ENCODE measurements around the gene ANKRD12. TPM values are rescaled to one million over a fixed set of nuclear protein-coding genes. Genes with fewer than 3 reads are reported as not detected.

Gene ANKRD12
- total and polyA plus RNA-seq, 7 experiments from 2014 or later, result 48.7 to 274 (median 154) TPM

DNA sequence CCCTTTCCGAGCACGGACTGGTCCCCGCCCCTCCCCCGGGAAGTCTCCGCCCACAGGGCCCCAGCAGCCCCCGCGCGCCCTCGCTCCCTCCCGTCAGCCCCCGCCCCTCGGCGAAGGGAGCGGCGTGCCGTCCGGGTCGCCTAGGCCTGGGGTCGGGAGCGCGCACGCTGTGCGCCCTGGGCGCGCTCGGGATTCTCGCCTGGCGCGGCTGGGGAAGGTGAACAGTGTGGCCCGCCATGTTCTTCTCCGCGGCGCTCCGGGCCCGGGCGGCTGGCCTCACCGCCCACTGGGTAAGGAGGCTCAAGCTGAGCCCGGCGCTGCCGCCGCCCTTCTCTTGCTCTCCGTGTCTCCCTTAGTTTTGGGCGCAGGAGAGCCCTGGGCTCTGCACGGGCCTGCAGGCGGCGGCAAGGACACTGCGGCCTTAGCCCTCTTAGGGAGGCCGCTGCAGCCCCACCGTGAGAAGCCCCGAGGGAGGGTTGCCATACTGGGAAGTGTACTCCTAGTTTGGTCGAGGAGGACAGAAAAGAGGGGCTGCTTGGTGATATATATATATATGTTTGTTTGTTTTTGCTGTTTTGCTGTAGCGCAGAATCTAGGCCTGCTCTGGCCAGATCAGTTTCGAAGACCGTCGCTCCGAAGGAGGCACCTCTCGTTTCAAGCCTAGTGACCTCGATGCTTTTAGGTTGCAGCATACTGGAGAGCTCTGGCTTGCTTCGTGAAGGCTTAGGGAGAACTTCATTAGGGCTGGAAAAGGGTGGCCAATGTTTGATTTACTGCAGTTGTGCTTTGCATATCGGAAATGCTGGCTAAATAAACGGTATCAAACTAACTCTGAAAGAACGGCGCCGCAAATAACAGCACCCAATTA, 33.8 kb upstream of the ANKRD12 start, which contains the start of gene NDUFV2:
Gene NDUFV2 (plus strand): TSS at position 192 of the 868 bp plus-strand sequence. CDS start 45 bp downstream, at position 237.
- ChIA-PET POLR2A (interaction anchor here (0.8 to 8.5 kb wide), 19 partner anchors 9 to 811 kb away, joined by 3 to 228 read pairs (median 10); partner anchors contain the start of genes ANKRD12, TWSG1 and VAPA), CTCF (interaction anchor here (0.9 to 3.7 kb wide), 14 partner anchors 11 to 414 kb away, joined by 3 to 27 read pairs (median 5); partner anchors contain the start of gene ANKRD12)
- no peaks in the 10 kb centered on the region for H3K27me3 ChIP-seq (ENCODE audit: control insufficient read depth in 2 of 2, insufficient read depth in 2 of 2, low read length in 2 of 2)
- Mint-ChIP-seq H3K27me3 (no peaks in the 10 kb centered on the region), H3K27ac (peak within 1 kb of the TSS; percentile 90 to 98 (median 95)), H3K4me3 (peak within 1 kb of the TSS; percentile 79 to 98 (median 96)), H3K4me1 (peaks cover 46 to 61% (median 57%) of the 10 kb centered on the region in 7 donors), H3K36me3 (peaks cover 0 to 32% (median 5%) of the 10 kb centered on the region in 5 donors), H3K9me3 (no peaks in the 10 kb centered on the region)
- peak; percentile 93 to 99 (median 97) for DNase-seq
- H3K9me3 ChIP-seq (ENCODE audit: control insufficient read depth in 2 of 3, low read length in 3 of 3), result no peaks in the 10 kb centered on the region
- intact Hi-C loops (cut with micrococcal nuclease), result loop anchor here (1.0 to 10.0 kb wide), 14 partner anchors 8 to 811 kb away; partner anchors contain the start of genes ANKRD12 (in 2 of the 2), RALBP1 (in 2 of the 2), TWSG1 (in 2 of the 2) and MTCL1 (in 1 of the 2)
- peaks cover 40 to 48% of the 10 kb centered on the region in 2 donors for H3K4me1 ChIP-seq (ENCODE audit: control insufficient read depth in 2 of 2, insufficient read depth in 2 of 2, low read length in 2 of 2)
- peak within 1 kb of the TSS; percentile 82 for H3K27ac ChIP-seq (ENCODE audit: low read depth, low read length)
- peak within 1 kb of the TSS; percentile 81 for H3K4me3 ChIP-seq (ENCODE audit: low read length)
- no peaks in the 10 kb centered on the region for H3K36me3 ChIP-seq (ENCODE audit: control insufficient read depth in 2 of 3, insufficient read depth in 3 of 3, low read length in 3 of 3)
- peak; percentile 97 for ATAC-seq

GRCh38 chr18:9103376-9103873, 33.2 kb upstream of the ANKRD12 start:
- CTCF ChIA-PET, result interaction anchor here (0.7 to 3.7 kb wide), 15 partner anchors 11 to 414 kb away, joined by 3 to 27 read pairs (median 5); partner anchors contain the start of gene ANKRD12
- no peak for ATAC-seq
- POLR2A ChIA-PET, result interaction anchor here (0.8 to 8.5 kb wide), 16 partner anchors 10 to 810 kb away, joined by 3 to 228 read pairs (median 12); partner anchors contain the start of genes ANKRD12, TWSG1 and VAPA
- H3K9me3 Mint-ChIP-seq, result no peaks in the 10 kb centered on the region
- H3K27me3 Mint-ChIP-seq, result no peaks in the 10 kb centered on the region
- Histone ChIP-seq H3K27ac (ENCODE audit: low read depth, low read length) (peak overlapping the region; percentile 82), H3K9me3 (ENCODE audit: control insufficient read depth in 2 of 3, low read length in 3 of 3) (no peaks in the 10 kb centered on the region), H3K4me1 (ENCODE audit: control insufficient read depth in 2 of 2, insufficient read depth in 2 of 2, low read length in 2 of 2) (peaks cover 46 to 54% of the 10 kb centered on the region in 2 donors), H3K4me3 (ENCODE audit: low read length) (peak overlapping the region; percentile 81), H3K36me3 (ENCODE audit: control insufficient read depth in 2 of 3, insufficient read depth in 3 of 3, low read length in 3 of 3) (no peaks in the 10 kb centered on the region), H3K27me3 (ENCODE audit: control insufficient read depth in 2 of 2, insufficient read depth in 2 of 2, low read length in 2 of 2) (no peaks in the 10 kb centered on the region)
- DNase-seq, result peak in 4 of 9 donors; percentile 31 to 47 (median 34)
- peak overlapping the region; percentile 79 to 98 (median 96) for H3K4me3 Mint-ChIP-seq
- H3K36me3 Mint-ChIP-seq, result peaks cover 0 to 34% (median 5%) of the 10 kb centered on the region in 5 donors
- H3K27ac Mint-ChIP-seq, result peak overlapping the region; percentile 90 to 98 (median 95)
- peaks cover 48 to 68% (median 64%) of the 10 kb centered on the region in 7 donors for H3K4me1 Mint-ChIP-seq
- intact Hi-C loops (cut with micrococcal nuclease), result loop anchor here (1.0 to 10.0 kb wide), 7 partner anchors 14 to 511 kb away; partner anchors contain the start of genes MTCL1 (in 1 of the 2), PPP4R1 (in 1 of the 2) and RAB12 (in 1 of the 2)

GRCh38 chr18:9104244-9104901, 32.2 kb upstream of the ANKRD12 start:
- CTCF ChIA-PET, result interaction anchor here (0.7 to 3.7 kb wide), 10 partner anchors 13 to 450 kb away, joined by 3 to 27 read pairs (median 4); no protein-coding TSS in a partner anchor
- Mint-ChIP-seq H3K4me1 (peaks cover 51 to 77% (median 72%) of the 10 kb centered on the region in 7 donors), H3K9me3 (no peaks in the 10 kb centered on the region), H3K27me3 (no peaks in the 10 kb centered on the region), H3K4me3 (peak overlapping the region; percentile 79 to 98 (median 96)), H3K36me3 (peaks cover 0 to 36% (median 5%) of the 10 kb centered on the region in 5 donors), H3K27ac (peak overlapping the region; percentile 90 to 98 (median 95))
- Histone ChIP-seq H3K27me3 (ENCODE audit: control insufficient read depth in 2 of 2, insufficient read depth in 2 of 2, low read length in 2 of 2) (no peaks in the 10 kb centered on the region), H3K27ac (ENCODE audit: low read depth, low read length) (peak overlapping the region; percentile 82), H3K4me1 (ENCODE audit: control insufficient read depth in 2 of 2, insufficient read depth in 2 of 2, low read length in 2 of 2) (peaks cover 47 to 64% of the 10 kb centered on the region in 2 donors), H3K9me3 (ENCODE audit: control insufficient read depth in 2 of 3, low read length in 3 of 3) (no peaks in the 10 kb centered on the region), H3K36me3 (ENCODE audit: control insufficient read depth in 2 of 3, insufficient read depth in 3 of 3, low read length in 3 of 3) (no peaks in the 10 kb centered on the region), H3K4me3 (ENCODE audit: low read length) (peak overlapping the region; percentile 81)
- no peak for ATAC-seq
- no peak for DNase-seq
- intact Hi-C loops (cut with micrococcal nuclease), result loop anchor here (5.0 to 10.0 kb wide), 3 partner anchors 492 to 510 kb away; partner anchors contain the start of genes PPP4R1 (in 1 of the 2) and RAB12 (in 1 of the 2)
- POLR2A ChIA-PET, result interaction anchor here (1.1 to 8.5 kb wide), 10 partner anchors 11 to 43 kb away, joined by 3 to 228 read pairs (median 26); partner anchors contain the start of gene ANKRD12

- peak overlapping the region; percentile 79 to 98 (median 96) for H3K4me3 Mint-ChIP-seq
- no peaks in the 10 kb centered on the region for H3K9me3 ChIP-seq (ENCODE audit: control insufficient read depth in 2 of 3, low read length in 3 of 3)
- POLR2A ChIA-PET, result interaction anchor here (1.1 to 8.5 kb wide), 6 partner anchors 10 to 34 kb away, joined by 4 to 228 read pairs (median 52); partner anchors contain the start of gene ANKRD12
- H3K27me3 Mint-ChIP-seq, result no peaks in the 10 kb centered on the region
- H3K4me1 ChIP-seq (ENCODE audit: control insufficient read depth in 2 of 2, insufficient read depth in 2 of 2, low read length in 2 of 2), result peaks cover 54 to 73% of the 10 kb centered on the region in 2 donors
- ATAC-seq (no peak), DNase-seq (no peak)
- H3K27ac ChIP-seq (ENCODE audit: low read depth, low read length), result peak overlapping the region; percentile 82
- H3K27ac Mint-ChIP-seq, result peak overlapping the region; percentile 58 to 98 (median 94)
- H3K9me3 Mint-ChIP-seq, result no peaks in the 10 kb centered on the region
- H3K4me1 Mint-ChIP-seq, result peaks cover 54 to 87% (median 79%) of the 10 kb centered on the region in 7 donors
- no peaks in the 10 kb centered on the region for H3K27me3 ChIP-seq (ENCODE audit: control insufficient read depth in 2 of 2, insufficient read depth in 2 of 2, low read length in 2 of 2)
- H3K36me3 ChIP-seq (ENCODE audit: control insufficient read depth in 2 of 3, insufficient read depth in 3 of 3, low read length in 3 of 3), result no peaks in the 10 kb centered on the region
- intact Hi-C loops (cut with micrococcal nuclease), result loop anchor here in 1 of 2 donors (1.0 to 10.0 kb wide), 2 partner anchors 8 to 509 kb away; partner anchors contain the start of gene PPP4R1
- CTCF ChIA-PET, result interaction anchor here (0.8 to 3.7 kb wide), 5 partner anchors 12 to 42 kb away, joined by 3 to 27 read pairs (median 4); no protein-coding TSS in a partner anchor
- H3K4me3 ChIP-seq (ENCODE audit: low read length), result peak overlapping the region; percentile 81
- peaks cover 0 to 36% (median 5%) of the 10 kb centered on the region in 5 donors for H3K36me3 Mint-ChIP-seq
These were observed 31.2 kb upstream of the ANKRD12 start for GRCh38 chr18:9105420-9105819.

- Histone ChIP-seq H3K9me3 (ENCODE audit: control insufficient read depth in 2 of 3, low read length in 3 of 3) (no peaks in the 10 kb centered on the region), H3K27me3 (ENCODE audit: control insufficient read depth in 2 of 2, insufficient read depth in 2 of 2, low read length in 2 of 2) (no peaks in the 10 kb centered on the region), H3K4me1 (ENCODE audit: control insufficient read depth in 2 of 2, insufficient read depth in 2 of 2, low read length in 2 of 2) (peaks cover 58 to 80% of the 10 kb centered on the region in 2 donors), H3K4me3 (ENCODE audit: low read length) (peak overlapping the region; percentile 17), H3K36me3 (ENCODE audit: control insufficient read depth in 2 of 3, insufficient read depth in 3 of 3, low read length in 3 of 3) (no peaks in the 10 kb centered on the region), H3K27ac (ENCODE audit: low read depth, low read length) (peak overlapping the region; percentile 82)
- CTCF ChIA-PET, result interaction anchor here (0.8 to 3.7 kb wide), 4 partner anchors 12 to 42 kb away, joined by 3 to 27 read pairs (median 5); no protein-coding TSS in a partner anchor
- POLR2A ChIA-PET, result interaction anchor here (1.2 to 8.5 kb wide), 6 partner anchors 10 to 33 kb away, joined by 3 to 228 read pairs (median 28); partner anchors contain the start of gene ANKRD12
- no peak for ATAC-seq
- Mint-ChIP-seq H3K36me3 (peaks cover 0 to 36% (median 5%) of the 10 kb centered on the region in 5 donors), H3K27me3 (no peaks in the 10 kb centered on the region), H3K4me3 (peak overlapping the region; percentile 79 to 98 (median 96)), H3K9me3 (no peaks in the 10 kb centered on the region), H3K27ac (peak overlapping the region; percentile 52 to 98 (median 94)), H3K4me1 (peaks cover 59 to 89% (median 81%) of the 10 kb centered on the region in 7 donors)
- intact Hi-C loops (cut with micrococcal nuclease), result loop anchor here (2.0 to 10.0 kb wide), 2 partner anchors 73 to 509 kb away; partner anchors contain the start of gene PPP4R1 (in 1 of the 2)
- no peak for DNase-seq
These were observed 30.5 kb upstream of the ANKRD12 start for GRCh38 chr18:9106094-9106493.

Measured in naive thymus-derived CD4-positive, alpha-beta T cell (primary cell).